RWPE2 (cell line): ENCODE data around the gene FLII.

Experiments
- ATAC-seq: fragments of 200-7000 bp; cut with Tn5 transposase; 3 replicates; pipeline ENCODE4 v1.9.1; 2021; ENCODE audit warnings: low read depth
- DNase-seq: peaks from one replicate; pipeline ENCODE4 v3.0.0-alpha.2; 2020; ENCODE audit warnings: low spot score
- H3K27ac ChIP-seq: fragments of 450-650 bp; 2 replicates; pipeline ENCODE4 v1.5.1; 2017; ENCODE audit warnings: mild to moderate bottlenecking; ENCODE audit not compliant: poor library complexity, severe bottlenecking
- H3K27me3 ChIP-seq: fragments of 250-450 bp; sonication (Bioruptor Pico); 2 replicates; pipeline ENCODE4 v1.5.1; 2021; ENCODE audit warnings: mild to moderate bottlenecking, moderate library complexity; ENCODE audit not compliant: insufficient read depth, poor library complexity, severe bottlenecking
- H3K36me3 ChIP-seq: fragments of 250-450 bp; sonication (Bioruptor Pico); 2 replicates; pipeline ENCODE4 v1.5.1; 2020; ENCODE audit warnings: low read depth, mild to moderate bottlenecking, moderate library complexity
- H3K4me1 ChIP-seq: fragments of 250-450 bp; sonication (Bioruptor Pico); 2 replicates; pipeline ENCODE4 v1.5.1; 2021; ENCODE audit warnings: mild to moderate bottlenecking, moderate library complexity; ENCODE audit not compliant: insufficient read depth, poor library complexity, severe bottlenecking
- H3K4me3 ChIP-seq: fragments of 250-450 bp; sonication (Bioruptor Pico); 2 replicates; pipeline ENCODE4 v1.5.1; 2021; ENCODE audit warnings: mild to moderate bottlenecking, moderate library complexity; ENCODE audit not compliant: severe bottlenecking
- H3K9me3 ChIP-seq: fragments of 250-450 bp; sonication (Bioruptor Pico); 2 replicates; pipeline ENCODE4 v1.5.1; 2021; ENCODE audit warnings: mild to moderate bottlenecking, moderate library complexity; ENCODE audit not compliant: severe bottlenecking
- CTCF ChIP-seq: fragments of 450-650 bp; IDR thresholded peaks from one replicate; pipeline ENCODE4 v1.5.1; 2017; ENCODE audit warnings: mild to moderate bottlenecking, moderate library complexity; ENCODE audit not compliant: poor library complexity, severe bottlenecking

The FLII gene

DNA sequence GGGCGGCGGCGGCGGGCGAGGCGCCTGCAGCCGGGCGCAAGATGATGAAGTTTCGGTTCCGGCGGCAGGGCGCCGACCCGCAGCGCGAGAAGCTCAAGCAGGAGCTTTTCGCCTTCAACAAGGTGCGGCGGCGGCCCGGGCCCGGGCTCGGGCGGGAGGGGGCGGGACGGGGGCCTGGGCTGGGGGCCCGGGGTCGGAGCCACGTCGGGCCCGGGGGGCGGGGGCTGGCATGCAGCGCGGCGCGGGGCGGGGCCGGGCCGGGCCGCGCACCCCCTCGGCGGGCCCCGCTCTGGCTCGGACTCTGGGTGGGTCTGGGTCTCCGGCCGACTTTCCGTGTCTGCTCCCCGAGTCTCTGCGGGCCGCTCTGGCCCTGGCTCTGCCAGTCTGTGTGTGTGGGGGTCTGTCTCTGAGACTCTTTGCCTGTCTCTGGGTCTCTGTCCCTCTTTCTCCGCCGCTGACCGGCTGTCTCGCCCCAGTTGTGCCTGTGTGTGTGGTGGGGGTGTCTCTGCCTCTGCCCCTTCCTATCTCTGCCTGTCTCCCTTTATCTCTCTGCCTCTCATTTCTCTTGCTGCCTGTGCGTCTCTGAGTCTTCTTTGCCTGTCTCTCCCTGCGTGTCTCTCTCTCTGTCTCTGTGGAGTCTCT, 32.8 kb downstream of the FLII start:
- H3K4me3 ChIP-seq = peak overlapping the region; percentile 59
- DNase-seq = peak; percentile 45
- no peak for TF ChIP-seq CTCF
- H3K36me3 ChIP-seq = no peaks in the 10 kb centered on the region
- no peaks in the 10 kb centered on the region for H3K27me3 ChIP-seq
- H3K27ac ChIP-seq = peak overlapping the region; percentile 47
- peak; percentile 11; the same call in 1 of the 3 replicates for ATAC-seq
- no peaks in the 10 kb centered on the region for H3K4me1 ChIP-seq
- H3K9me3 ChIP-seq = no peaks in the 10 kb centered on the region

GRCh38 chr17:18225121-18225641, 33.4 kb downstream of the FLII start, which contains the start of gene LLGL1:
Gene LLGL1 (plus strand): TSS chr17:18225635. CDS start chr17:18225683, 48 bp downstream.
- Histone ChIP-seq H3K27ac (peak within 1 kb of the TSS; percentile 47), H3K9me3 (no peaks in the 10 kb centered on the region), H3K4me1 (no peaks in the 10 kb centered on the region), H3K36me3 (no peaks in the 10 kb centered on the region), H3K4me3 (peak within 1 kb of the TSS; percentile 59), H3K27me3 (no peaks in the 10 kb centered on the region)
- ATAC-seq (peak; percentile 93), DNase-seq (peak; percentile 97)
- TF ChIP-seq CTCF = no peak

DNA sequence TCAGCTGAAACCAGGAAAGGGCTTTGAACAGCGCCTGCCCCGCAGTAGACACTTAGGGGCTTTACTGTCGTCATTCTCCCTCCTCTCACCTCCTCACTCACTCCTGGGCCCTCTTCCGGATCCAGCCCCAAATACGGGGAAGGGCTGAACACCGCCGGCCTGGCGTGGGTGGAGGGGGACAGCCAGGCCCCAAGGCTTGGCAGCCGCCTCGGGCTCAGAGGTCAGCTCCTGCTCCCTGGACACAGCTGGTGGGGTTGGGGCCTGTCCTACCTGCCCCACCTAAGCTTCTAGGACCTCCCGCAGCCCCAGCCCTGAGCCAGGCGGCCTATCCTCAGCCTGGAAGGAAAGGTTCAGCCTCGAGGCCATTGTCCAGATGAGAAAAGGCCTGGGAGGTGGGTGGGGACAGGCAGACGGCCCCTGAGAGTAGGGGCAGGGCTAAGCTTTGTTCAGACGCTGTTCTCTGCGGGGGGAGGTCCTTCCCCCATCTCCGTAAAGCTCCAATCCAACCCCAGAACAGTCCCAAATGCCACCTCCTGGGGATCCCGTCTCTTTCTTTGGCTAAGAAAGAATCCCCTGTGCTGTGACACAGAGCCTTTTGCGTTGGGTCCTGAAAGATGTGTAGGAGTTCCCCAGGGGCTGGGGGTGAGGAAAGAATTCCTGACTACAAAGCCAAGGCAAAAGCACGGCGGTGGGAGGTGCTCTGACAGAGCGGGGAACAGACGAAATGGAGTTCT, 34.0 kb downstream of the FLII start:
- H3K27me3 ChIP-seq = no peaks in the 10 kb centered on the region
- DNase-seq = peak; percentile 51
- no peak for TF ChIP-seq CTCF
- no peaks in the 10 kb centered on the region for H3K36me3 ChIP-seq
- no peaks in the 10 kb centered on the region for H3K4me1 ChIP-seq
- peak overlapping the region; percentile 59 for H3K4me3 ChIP-seq
- H3K27ac ChIP-seq = no peak overlapping the region
- no peak for ATAC-seq
- H3K9me3 ChIP-seq = no peaks in the 10 kb centered on the region

GRCh38 chr17:18224053-18224386, 34.5 kb downstream of the FLII start:
- no peak for ATAC-seq
- H3K4me1 ChIP-seq = no peaks in the 10 kb centered on the region
- no peak overlapping the region for H3K27ac ChIP-seq
- no peaks in the 10 kb centered on the region for H3K36me3 ChIP-seq
- no peak for TF ChIP-seq CTCF
- H3K9me3 ChIP-seq = no peaks in the 10 kb centered on the region
- H3K4me3 ChIP-seq = no peak overlapping the region
- H3K27me3 ChIP-seq = no peaks in the 10 kb centered on the region
- no peak for DNase-seq
